Left lung (tissue), 10 donors: ENCODE results near the gene SMAD7. TPM values are rescaled to one million over a fixed set of nuclear protein-coding genes. Genes with fewer than 3 reads are reported as not detected.
A peak's percentile ranks its signal among the peaks of the same experiment; 100 is the strongest.

Source experiments
- ATAC-seq: fragments of 200-7000 bp; cut with Tn5 transposase; one replicate; pipeline ENCODE4 v1.9.1; 2020; ENCODE audit warnings: moderate library complexity
- DNase-seq, 4 donors: peaks; one replicate each; pipeline ENCODE4 v3.0.0-alpha.2; 2013 to 2020
- H3K27ac ChIP-seq, 2 donors: fragments of 200-600 bp; sonication (generic) in 1 of 2; one replicate each; pipeline versions ENCODE4 v1.5.0 to v1.8.0; 2020 to 2021
- H3K27me3 ChIP-seq, 2 donors: fragments of 200-600 bp; sonication (generic) in 1 of 2; one replicate each; pipeline versions ENCODE4 v1.5.0 to v1.8.0; 2020 to 2021
- H3K36me3 ChIP-seq, 2 donors: fragments of 200-600 bp; sonication (generic) in 1 of 2; one replicate each; pipeline versions ENCODE4 v1.5.0 to v1.8.0; 2020 to 2021
- H3K4me1 ChIP-seq, 2 donors: fragments of 200-600 bp; one replicate each; pipeline ENCODE4 v1.8.0; 2021
- H3K4me3 ChIP-seq, 2 donors: fragments of 200-600 bp; sonication (generic) in 1 of 2; one replicate each; pipeline versions ENCODE4 v1.5.0 to v1.8.0; 2020 to 2021; ENCODE audit warnings: mild to moderate bottlenecking in 1 of 2
- H3K9me3 ChIP-seq, 2 donors: fragments of 200-600 bp; sonication (generic) in 1 of 2; one replicate each; pipeline versions ENCODE4 v1.5.0 to v1.8.0; 2020 to 2021
- CTCF ChIP-seq, 2 donors: fragments of 200-600 bp; sonication (generic) in 1 of 2; IDR thresholded peaks; one replicate each; pipeline versions ENCODE4 v1.5.0 to v1.8.0; 2021; ENCODE audit warnings: antibody characterized with exemption in 2 of 2
- intact Hi-C, 2 donors: fragments of 100-400 bp; cut with DNase I; formaldehyde crosslinking; loops; one replicate each; pipeline versions ENCODE4 v1.11.2 to v1.14.2; 2022
- polyA plus RNA-seq, 6 donors: library from polyadenylated mRNA; unstranded; fragments of 120-200 nt; gene quantifications; one replicate each; pipeline ENCODE4 v1.2.1, GENCODE V29; 2013; ENCODE audit not compliant: insufficient read length in 6 of 6
- total RNA-seq, 2 donors: library from RNA; stranded (reverse); fragmentation: NEBNext Ultra II Directional; extraction: Animal tissue kit (Norgen Biotek cat#: 25700); gene quantifications; one replicate each; pipeline ENCODE4 v1.2.1, GENCODE V29; 2021
- donor health status: DM: no; HTN: yes; CAD: no.
- donor health status: DM: no; HTN: no; CAD: no.

The SMAD7 gene
- total and polyA plus RNA-seq, 8 donors, result 43.3 to 71.2 (median 61.9) TPM

GRCh38 chr18:48938827-48939204 is 11.9 kb downstream of the SMAD7 start:
- H3K27ac ChIP-seq, result peak overlapping the region in 1 of 2 donors; percentile 55
- H3K9me3 ChIP-seq, result no peaks in the 10 kb centered on the region
- DNase-seq (no peak), ATAC-seq (no peak)
- peaks cover 2 to 38% of the 10 kb centered on the region in 2 donors for H3K36me3 ChIP-seq
- no peaks in the 10 kb centered on the region for H3K27me3 ChIP-seq
- intact Hi-C loops, result no loop called here
- peaks cover 79 to 97% of the 10 kb centered on the region in 2 donors for H3K4me1 ChIP-seq
- no peak for TF ChIP-seq CTCF (IDR thresholded peaks at IDR 0.05)
- H3K4me3 ChIP-seq, result peak overlapping the region in 1 of 2 donors; percentile 21

- peak overlapping the region in 1 of 2 donors; percentile 21 for H3K4me3 ChIP-seq
- no peak for TF ChIP-seq CTCF (IDR thresholded peaks at IDR 0.05)
Observed at GRCh38 chr18:48937869-48938750, 12.7 kb downstream of the SMAD7 start.

GRCh38 chr18:48935433-48935774 is 15.4 kb downstream of the SMAD7 start:
- TF ChIP-seq CTCF (IDR thresholded peaks at IDR 0.05), result no peak
- ATAC-seq (no peak), DNase-seq (no peak)
- no peaks in the 10 kb centered on the region for H3K9me3 ChIP-seq
- peaks cover 80 to 97% of the 10 kb centered on the region in 2 donors for H3K4me1 ChIP-seq
- H3K27ac ChIP-seq, result peak overlapping the region; percentile 78 to 85
- no peaks in the 10 kb centered on the region for H3K27me3 ChIP-seq
- intact Hi-C loops, result no loop called here
- H3K4me3 ChIP-seq, result peak overlapping the region in 1 of 2 donors; percentile 13
- peaks cover 0 to 15% of the 10 kb centered on the region in 2 donors for H3K36me3 ChIP-seq

More at GRCh38 chr18:48937869-48938750, 12.7 kb downstream of the SMAD7 start:
- DNase-seq (no peak), ATAC-seq (peak; percentile 50)
- Histone ChIP-seq H3K4me1 (peaks cover 80 to 97% of the 10 kb centered on the region in 2 donors), H3K27me3 (no peaks in the 10 kb centered on the region), H3K9me3 (no peaks in the 10 kb centered on the region), H3K36me3 (peaks cover 2 to 31% of the 10 kb centered on the region in 2 donors), H3K27ac (peak overlapping the region; percentile 47 to 55)
- intact Hi-C loops, result no loop called here

GRCh38 chr18:48934723-48935432 is 15.9 kb downstream of the SMAD7 start:
- no peak for TF ChIP-seq CTCF (IDR thresholded peaks at IDR 0.05)

GRCh38 chr18:48934415-48934722 is 16.4 kb downstream of the SMAD7 start:
- H3K4me3 ChIP-seq, result peak overlapping the region in 1 of 2 donors; percentile 13
- DNase-seq (no peak), ATAC-seq (no peak)
- intact Hi-C loops, result no loop called here
- H3K9me3 ChIP-seq, result no peaks in the 10 kb centered on the region
- H3K27me3 ChIP-seq, result no peaks in the 10 kb centered on the region
- TF ChIP-seq CTCF (IDR thresholded peaks at IDR 0.05), result no peak
- H3K36me3 ChIP-seq, result peaks cover 0 to 15% of the 10 kb centered on the region in 2 donors
- peak overlapping the region; percentile 78 to 85 for H3K27ac ChIP-seq
- peaks cover 81 to 97% of the 10 kb centered on the region in 2 donors for H3K4me1 ChIP-seq

More at GRCh38 chr18:48934723-48935432, 15.9 kb downstream of the SMAD7 start:
- peaks cover 80 to 97% of the 10 kb centered on the region in 2 donors for H3K4me1 ChIP-seq
- H3K27ac ChIP-seq, result peak overlapping the region; percentile 78 to 85
- DNase-seq (no peak), ATAC-seq (peak; percentile 7)
- no peaks in the 10 kb centered on the region for H3K9me3 ChIP-seq
- H3K36me3 ChIP-seq, result peaks cover 0 to 15% of the 10 kb centered on the region in 2 donors
- no peaks in the 10 kb centered on the region for H3K27me3 ChIP-seq
- peak overlapping the region in 1 of 2 donors; percentile 13 for H3K4me3 ChIP-seq
- intact Hi-C loops, result no loop called here
